ENCODE data around the gene MYBPH. TPM values are rescaled to one million over a fixed set of nuclear protein-coding genes. Genes with fewer than 3 reads are reported as not detected.

Gene MYBPH
- total RNA-seq, 2 donors from 2014 or later, result not detected

DNA sequence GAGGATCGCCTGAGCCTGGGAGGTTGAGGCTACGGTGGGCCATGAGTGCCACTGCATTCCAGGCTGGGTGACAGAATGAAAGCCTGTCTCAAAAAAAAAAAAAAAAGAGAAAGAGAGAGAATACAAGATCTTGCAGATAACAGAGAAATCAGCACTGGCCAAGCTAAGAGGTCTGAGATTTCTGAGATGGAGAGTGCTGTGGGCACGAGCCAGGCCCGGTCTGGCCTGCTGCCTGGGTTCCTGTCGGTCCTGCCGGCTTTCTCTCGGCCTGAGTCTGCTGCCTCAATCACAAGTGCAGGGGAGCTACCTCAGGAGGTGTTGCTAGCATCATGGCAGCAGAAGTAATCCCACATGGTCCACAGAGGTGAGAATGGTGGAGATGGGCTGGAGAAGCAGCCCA is 29.1 kb downstream of the MYBPH start:
- Mint-ChIP-seq H3K36me3 (ENCODE audit: low read depth) (no peaks in the 10 kb centered on the region), H3K9me3 (no peaks in the 10 kb centered on the region), H3K4me1 (no peaks in the 10 kb centered on the region), H3K27ac (no peak overlapping the region), H3K4me3 (no peak overlapping the region), H3K27me3 (peaks cover 3% of the 10 kb centered on the region)
- ATAC-seq (replicated peaks), result no peak

DNA sequence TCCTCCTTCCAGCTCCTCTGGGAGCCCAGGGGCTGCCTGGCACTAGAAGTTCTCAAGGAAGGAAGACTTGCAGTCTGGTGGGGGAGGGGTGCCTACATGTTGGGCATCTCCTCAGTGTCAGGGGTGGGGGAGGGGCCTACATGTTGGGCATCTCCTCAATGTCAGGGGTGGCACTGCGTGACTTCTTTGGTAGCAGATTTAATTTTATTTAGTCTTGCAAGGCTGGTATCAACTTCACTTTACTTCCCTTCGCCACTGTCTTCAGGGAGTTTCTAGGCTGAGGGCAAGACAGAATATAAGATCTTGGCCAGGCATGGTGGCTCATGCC is 29.6 kb downstream of the MYBPH start:
- no peak for ATAC-seq (replicated peaks)
- H3K27ac Mint-ChIP-seq, result no peak overlapping the region
- no peaks in the 10 kb centered on the region for H3K4me1 Mint-ChIP-seq
- no peak overlapping the region for H3K4me3 Mint-ChIP-seq
- H3K36me3 Mint-ChIP-seq (ENCODE audit: low read depth), result no peaks in the 10 kb centered on the region
- peaks cover 3% of the 10 kb centered on the region for H3K27me3 Mint-ChIP-seq
- H3K9me3 Mint-ChIP-seq, result no peaks in the 10 kb centered on the region

DNA sequence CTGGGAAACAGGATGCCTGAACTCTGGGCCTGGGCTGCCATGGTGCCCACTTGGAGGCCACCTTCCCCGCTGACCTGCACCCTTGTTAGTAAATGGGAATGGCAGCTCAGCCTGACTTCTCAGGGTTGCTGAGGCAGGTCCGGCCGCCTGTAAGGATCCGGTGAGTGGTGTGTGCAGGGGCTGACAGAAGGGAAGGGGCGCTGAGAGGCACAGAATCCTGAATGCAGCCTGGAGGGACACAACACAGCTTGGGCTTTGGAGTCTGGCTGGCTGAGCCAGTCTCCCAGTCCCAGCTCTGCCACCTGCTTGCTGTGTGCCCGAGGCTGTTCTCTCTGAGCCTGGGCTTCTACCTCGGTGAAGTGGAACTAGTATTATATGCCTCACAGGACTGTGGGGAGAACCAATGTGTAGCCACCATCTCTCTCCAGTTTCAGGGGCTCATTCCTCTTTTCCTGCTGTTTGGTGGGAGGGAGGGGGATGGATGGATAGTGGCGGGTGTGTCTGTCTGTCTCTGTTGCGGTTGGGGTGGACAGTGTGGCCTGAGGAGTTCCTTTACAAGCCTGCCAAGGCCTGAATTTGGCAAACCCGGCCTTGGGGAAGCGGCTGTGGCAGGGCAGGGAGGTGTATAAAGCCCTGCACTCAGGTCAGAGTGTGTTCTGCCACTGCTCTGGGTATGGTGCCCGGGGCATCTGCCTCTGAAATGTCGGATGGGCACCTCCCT is 30.1 kb downstream of the MYBPH start:
- H3K27me3 Mint-ChIP-seq, result peaks cover 3% of the 10 kb centered on the region
- H3K9me3 Mint-ChIP-seq, result no peaks in the 10 kb centered on the region
- H3K27ac Mint-ChIP-seq, result no peak overlapping the region
- H3K36me3 Mint-ChIP-seq (ENCODE audit: low read depth), result no peaks in the 10 kb centered on the region
- no peaks in the 10 kb centered on the region for H3K4me1 Mint-ChIP-seq
- ATAC-seq (replicated peaks), result no peak
- no peak overlapping the region for H3K4me3 Mint-ChIP-seq

DNA sequence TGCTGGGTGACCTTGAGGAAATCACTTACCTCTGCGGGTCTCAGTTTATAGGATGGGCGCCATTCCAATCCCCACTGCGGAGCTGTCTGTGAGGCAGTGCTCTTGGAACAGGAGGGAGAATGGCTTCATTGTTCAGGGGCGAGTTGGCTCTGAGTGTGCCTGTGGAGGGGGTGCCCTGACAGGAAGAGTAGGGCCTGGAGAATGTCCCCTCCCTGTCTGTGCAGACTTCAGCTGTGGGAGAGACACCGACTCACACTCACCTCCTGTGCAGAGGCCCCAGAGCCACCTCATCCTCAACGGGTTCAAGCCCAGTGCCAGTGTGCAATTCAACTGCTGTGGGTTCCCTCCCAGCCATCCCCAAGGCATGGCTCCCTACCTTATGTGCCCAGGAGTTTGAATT is 31.0 kb downstream of the MYBPH start:
- Mint-ChIP-seq H3K4me3 (no peak overlapping the region), H3K27me3 (peaks cover 3% of the 10 kb centered on the region), H3K27ac (no peak overlapping the region), H3K4me1 (no peaks in the 10 kb centered on the region), H3K9me3 (no peaks in the 10 kb centered on the region), H3K36me3 (ENCODE audit: low read depth) (no peaks in the 10 kb centered on the region)
- no peak for ATAC-seq (replicated peaks)

DNA sequence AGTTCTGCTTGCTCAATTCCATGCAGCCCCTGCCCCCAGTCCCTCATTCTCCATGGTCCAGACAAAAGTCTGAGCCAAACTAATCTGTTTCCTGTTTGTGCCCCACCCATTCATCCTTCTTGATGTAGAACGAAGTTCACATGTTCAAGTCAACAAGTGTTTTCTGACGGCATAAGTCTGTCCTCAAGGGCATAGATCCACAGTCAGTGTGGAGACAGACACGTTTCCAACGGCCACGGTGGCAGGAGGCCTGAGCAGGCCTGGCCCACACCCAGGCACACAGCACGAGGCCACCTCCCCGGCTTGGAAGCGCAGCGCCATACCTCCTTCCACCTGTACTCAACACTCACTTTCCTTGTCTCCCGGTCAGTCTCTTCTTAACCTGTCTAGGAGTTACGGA is 32.0 kb downstream of the MYBPH start:
- Mint-ChIP-seq H3K4me1 (no peaks in the 10 kb centered on the region), H3K27me3 (peaks cover 3% of the 10 kb centered on the region), H3K36me3 (ENCODE audit: low read depth) (no peaks in the 10 kb centered on the region), H3K9me3 (no peaks in the 10 kb centered on the region), H3K4me3 (no peak overlapping the region), H3K27ac (no peak overlapping the region)
- ATAC-seq (replicated peaks), result no peak

DNA sequence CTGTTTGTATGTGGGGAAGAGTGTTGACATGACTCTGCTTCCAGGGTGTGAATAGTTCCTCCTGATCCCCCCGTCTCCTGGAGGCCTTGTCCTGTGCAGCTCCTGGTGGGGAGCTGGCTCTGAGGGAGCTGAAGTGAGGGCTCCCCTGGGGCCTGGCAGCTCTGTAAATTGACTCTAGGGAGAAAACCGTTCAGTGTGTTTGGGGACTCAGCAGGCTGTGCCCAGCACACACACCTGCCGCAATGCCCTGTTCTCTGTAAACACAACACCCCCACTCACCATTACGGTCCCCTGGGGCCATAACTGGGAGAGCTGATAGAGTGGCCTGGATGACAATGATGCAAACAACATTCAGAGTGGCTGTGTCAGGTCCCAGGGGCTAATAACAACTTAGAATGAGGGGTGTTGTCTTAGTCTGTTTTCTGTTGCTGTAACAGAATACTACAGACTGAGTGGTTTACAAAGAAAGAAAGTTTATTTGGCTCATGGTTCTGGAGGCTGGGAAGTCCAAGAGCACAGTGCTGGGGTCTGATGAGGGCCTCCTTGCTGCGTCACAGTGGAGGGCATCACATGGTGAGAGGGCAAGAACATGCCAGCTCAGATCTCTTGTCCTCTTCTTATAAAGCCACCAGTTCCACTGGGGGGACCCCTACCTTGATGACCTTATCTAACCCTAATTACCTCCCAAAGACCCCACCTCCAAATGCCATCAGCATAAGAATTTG is 32.8 kb downstream of the MYBPH start:
- Mint-ChIP-seq H3K4me3 (no peak overlapping the region), H3K4me1 (no peaks in the 10 kb centered on the region), H3K27me3 (peaks cover 3% of the 10 kb centered on the region)

DNA sequence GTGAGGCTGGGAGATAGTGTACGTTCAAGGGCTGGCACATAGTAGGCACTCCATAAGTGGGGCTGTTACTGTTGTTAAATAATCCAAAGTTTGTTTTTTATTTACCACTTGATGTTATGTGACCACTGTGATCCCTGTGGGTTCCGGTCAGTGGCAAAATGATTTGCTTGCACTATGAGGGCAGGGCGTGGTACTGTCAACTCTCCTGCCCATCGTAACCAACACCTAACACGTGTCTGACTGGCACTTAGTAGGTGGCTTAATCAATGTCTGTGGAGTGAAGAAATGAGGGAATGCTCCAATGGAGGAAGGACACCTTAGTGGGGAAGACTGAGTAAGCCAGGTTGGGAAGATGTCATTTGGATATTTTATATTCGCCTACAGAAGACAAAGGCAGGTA is 33.5 kb downstream of the MYBPH start:
- Mint-ChIP-seq H3K4me3 (no peak overlapping the region), H3K9me3 (no peaks in the 10 kb centered on the region), H3K27me3 (peaks cover 3% of the 10 kb centered on the region), H3K27ac (no peak overlapping the region), H3K4me1 (no peaks in the 10 kb centered on the region), H3K36me3 (ENCODE audit: low read depth) (no peaks in the 10 kb centered on the region)
- ATAC-seq (replicated peaks), result no peak

More for the DNA sequence above, 32.8 kb downstream of the MYBPH start:
- no peaks in the 10 kb centered on the region for H3K9me3 Mint-ChIP-seq
- no peaks in the 10 kb centered on the region for H3K36me3 Mint-ChIP-seq (ENCODE audit: low read depth)
- ATAC-seq (replicated peaks), result no peak
- H3K27ac Mint-ChIP-seq, result no peak overlapping the region

DNA sequence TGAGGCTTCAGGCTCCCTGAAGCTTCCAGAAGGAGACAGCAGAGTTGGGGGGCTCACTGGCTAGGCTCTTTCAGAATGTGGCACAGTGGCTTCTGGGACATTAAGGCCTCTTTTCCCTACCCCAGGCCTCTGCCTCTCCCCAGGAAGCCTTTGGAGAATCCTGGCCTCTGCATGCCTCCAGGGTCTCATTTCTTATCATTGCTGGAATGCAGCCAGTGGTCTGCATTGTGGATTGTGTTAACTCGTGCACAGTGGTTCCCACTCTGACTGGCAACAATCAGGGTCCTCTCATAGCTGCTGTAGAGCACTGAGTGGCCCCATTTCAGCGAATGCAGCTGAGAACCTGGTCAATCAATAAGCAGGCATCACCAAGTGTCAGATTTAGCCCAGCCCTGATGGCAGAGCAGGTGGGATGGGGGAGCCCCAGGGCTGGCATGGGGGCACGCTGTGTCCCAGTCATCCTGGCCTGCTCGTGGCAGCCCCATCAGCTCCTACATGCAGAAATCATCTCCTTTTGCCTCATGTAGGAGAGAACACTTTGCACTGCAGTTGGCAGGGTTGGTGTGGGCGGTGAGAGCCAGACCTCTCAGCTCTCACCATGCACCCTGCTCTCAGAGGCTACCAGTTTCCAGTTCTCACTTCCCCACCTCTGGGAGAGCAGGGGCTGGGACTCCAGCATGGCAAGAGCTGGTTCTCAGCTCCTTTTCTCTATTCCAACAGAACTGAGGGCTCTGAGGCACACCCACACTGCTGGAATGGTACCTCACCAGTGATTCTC is 34.7 kb downstream of the MYBPH start:
- peaks cover 8% of the 10 kb centered on the region for H3K27me3 Mint-ChIP-seq
- H3K4me3 Mint-ChIP-seq, result no peak overlapping the region
- ATAC-seq (replicated peaks), result no peak
- H3K36me3 Mint-ChIP-seq (ENCODE audit: low read depth), result no peaks in the 10 kb centered on the region
- H3K4me1 Mint-ChIP-seq, result no peaks in the 10 kb centered on the region
- no peak overlapping the region for H3K27ac Mint-ChIP-seq
- no peaks in the 10 kb centered on the region for H3K9me3 Mint-ChIP-seq

DNA sequence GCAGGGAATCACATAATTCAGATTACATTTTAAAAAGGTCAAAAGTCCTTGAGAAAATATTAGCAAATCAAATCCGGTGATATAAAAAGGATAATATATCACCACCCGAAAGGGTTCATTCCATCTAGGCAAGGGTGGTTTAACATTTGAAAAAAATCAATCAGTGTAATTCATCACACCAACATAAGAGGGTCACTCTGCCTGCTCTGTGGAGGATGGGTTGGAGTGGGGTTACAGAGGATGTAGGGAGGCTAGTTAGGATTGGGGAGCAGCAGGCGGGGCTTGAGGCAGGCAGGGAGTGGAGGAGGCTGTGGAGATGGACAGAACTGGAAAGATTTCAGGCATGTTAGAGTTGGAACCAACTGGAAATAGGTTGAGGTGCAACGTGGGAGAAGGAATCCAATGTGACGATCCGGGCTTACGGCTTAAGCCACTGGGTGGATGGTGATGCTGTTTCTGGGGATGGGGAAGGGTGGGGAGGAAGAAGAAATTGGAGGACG is 35.6 kb downstream of the MYBPH start:
- ATAC-seq (replicated peaks), result no peak
- Mint-ChIP-seq H3K9me3 (no peaks in the 10 kb centered on the region), H3K27me3 (peaks cover 8% of the 10 kb centered on the region), H3K27ac (no peak overlapping the region), H3K36me3 (ENCODE audit: low read depth) (no peaks in the 10 kb centered on the region), H3K4me1 (no peaks in the 10 kb centered on the region), H3K4me3 (no peak overlapping the region)

DNA sequence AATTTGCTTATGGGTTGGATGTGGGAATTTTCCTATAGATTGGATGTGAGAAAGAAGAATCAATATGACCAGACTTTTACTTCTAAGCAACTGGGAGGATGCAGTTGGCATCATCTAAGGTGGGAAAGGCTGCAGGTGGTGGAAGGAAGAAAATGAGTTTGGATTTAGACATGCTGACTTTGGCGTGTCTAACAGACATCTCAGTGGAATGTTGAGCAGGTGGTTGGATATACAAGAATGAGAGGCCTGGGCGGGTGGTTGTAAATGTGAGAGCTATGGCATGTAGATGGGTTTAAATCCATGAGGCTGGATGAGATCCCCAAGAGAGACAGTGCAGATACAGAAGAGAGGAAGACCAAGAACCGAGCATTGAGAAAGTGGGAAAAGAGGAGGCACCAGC is 37.6 kb downstream of the MYBPH start:
- no peak for ATAC-seq (replicated peaks)

DNA sequence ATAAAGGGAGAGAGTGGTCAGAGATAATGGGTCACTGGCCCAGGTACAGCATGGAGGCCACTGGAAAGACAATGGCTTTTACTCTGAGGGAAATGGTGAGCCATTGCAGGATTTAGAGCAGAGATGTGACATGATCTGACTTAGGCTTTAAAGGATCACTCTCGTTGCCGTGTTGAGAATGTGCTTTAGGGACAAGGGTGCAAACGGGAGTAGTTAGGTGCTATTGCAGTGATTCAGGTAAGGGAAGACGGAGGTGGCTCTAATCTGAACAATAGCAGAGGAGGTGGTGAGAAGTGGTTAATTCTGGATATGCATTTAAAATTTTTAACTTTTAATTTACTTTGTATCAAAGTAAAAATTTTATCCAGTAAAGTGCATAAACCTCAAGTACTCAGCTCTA is 38.3 kb downstream of the MYBPH start:
- H3K4me1 Mint-ChIP-seq, result no peaks in the 10 kb centered on the region
- peaks cover 8% of the 10 kb centered on the region for H3K27me3 Mint-ChIP-seq
- no peak overlapping the region for H3K4me3 Mint-ChIP-seq
- no peaks in the 10 kb centered on the region for H3K36me3 Mint-ChIP-seq (ENCODE audit: low read depth)
- no peak overlapping the region for H3K27ac Mint-ChIP-seq
- H3K9me3 Mint-ChIP-seq, result no peaks in the 10 kb centered on the region
- ATAC-seq (replicated peaks), result no peak

More for the DNA sequence above, 37.6 kb downstream of the MYBPH start:
- H3K9me3 Mint-ChIP-seq, result no peaks in the 10 kb centered on the region
- H3K27ac Mint-ChIP-seq, result no peak overlapping the region
- H3K4me1 Mint-ChIP-seq, result no peaks in the 10 kb centered on the region
- no peak overlapping the region for H3K4me3 Mint-ChIP-seq
- no peaks in the 10 kb centered on the region for H3K36me3 Mint-ChIP-seq (ENCODE audit: low read depth)
- H3K27me3 Mint-ChIP-seq, result peaks cover 8% of the 10 kb centered on the region

DNA sequence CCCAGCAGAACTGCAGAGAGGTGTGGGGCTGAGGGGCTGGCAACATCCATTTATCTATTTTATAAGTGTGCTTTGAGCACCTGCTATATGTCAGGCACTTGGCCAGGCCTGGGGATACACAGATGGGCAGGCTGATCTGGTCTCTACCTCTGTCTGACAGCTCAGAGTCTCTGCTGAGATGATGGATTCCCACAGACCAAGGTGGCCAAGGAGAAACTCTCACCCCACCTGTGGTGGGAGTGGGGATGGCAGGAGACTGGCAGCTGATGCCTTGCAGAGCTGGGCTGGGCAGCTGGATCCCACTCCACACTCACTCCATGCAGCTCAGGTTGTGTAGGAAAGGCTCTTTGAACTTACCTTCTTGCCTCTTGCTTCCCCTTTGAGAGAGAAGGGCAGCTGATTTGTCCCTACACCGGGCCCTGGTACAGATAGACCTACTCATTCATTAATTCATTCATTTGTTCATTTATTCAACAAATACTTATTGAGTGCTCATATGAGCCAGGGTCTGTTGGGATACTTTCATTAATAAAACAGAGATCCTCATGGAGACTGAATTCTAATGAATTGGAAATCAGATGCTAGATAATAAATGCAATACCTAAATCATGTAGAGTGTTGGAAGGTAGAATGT is 39.1 kb downstream of the MYBPH start:
- Mint-ChIP-seq H3K36me3 (ENCODE audit: low read depth) (no peaks in the 10 kb centered on the region), H3K27ac (no peak overlapping the region), H3K27me3 (peaks cover 5% of the 10 kb centered on the region), H3K9me3 (no peaks in the 10 kb centered on the region), H3K4me1 (no peaks in the 10 kb centered on the region), H3K4me3 (no peak overlapping the region)
- ATAC-seq (replicated peaks), result peak; percentile 12

DNA sequence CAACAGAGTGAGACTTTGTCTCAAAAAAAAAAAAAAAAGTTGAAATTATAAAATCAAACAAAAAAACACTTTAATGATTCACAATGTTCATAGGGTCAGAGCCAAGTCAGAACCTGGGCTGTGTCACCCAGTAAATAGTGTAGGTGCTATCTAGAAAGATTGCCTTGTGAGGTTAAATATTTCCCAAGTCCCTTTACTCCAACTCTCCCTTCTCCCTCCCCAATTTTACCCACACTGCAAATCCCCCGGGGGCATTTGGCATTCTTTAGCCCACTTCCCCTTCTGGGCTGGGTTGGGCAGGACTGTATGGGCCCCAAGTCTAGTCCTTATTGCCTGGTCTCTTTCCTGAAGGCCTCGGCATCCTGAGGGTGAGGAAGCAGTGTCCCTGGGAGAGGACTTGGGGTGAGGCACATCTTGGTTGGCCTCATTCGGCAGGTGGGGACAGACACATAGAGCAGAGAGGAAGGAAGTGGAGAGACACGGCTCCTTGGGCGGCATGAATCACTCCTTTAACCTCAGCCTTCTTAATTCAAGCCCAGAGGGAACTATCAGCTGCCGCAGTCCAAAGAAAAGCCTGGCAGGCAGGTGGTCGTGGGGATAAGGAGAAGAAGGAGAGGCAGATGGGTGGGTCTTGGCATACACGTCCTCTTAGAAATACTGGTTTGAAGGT is 39.9 kb downstream of the MYBPH start:
- peaks cover 5% of the 10 kb centered on the region for H3K27me3 Mint-ChIP-seq
- H3K4me3 Mint-ChIP-seq, result peak overlapping the region; percentile 10
- no peak overlapping the region for H3K27ac Mint-ChIP-seq
- ATAC-seq (replicated peaks), result peak; percentile 82
- no peaks in the 10 kb centered on the region for H3K36me3 Mint-ChIP-seq (ENCODE audit: low read depth)
- H3K4me1 Mint-ChIP-seq, result no peaks in the 10 kb centered on the region
- no peaks in the 10 kb centered on the region for H3K9me3 Mint-ChIP-seq
